H9 (cell line): ENCODE data around the gene LZTS3. TPM values are rescaled to one million over a fixed set of nuclear protein-coding genes. Genes with fewer than 3 reads are reported as not detected.

ENCODE experiments used
- DNase-seq: peaks from one replicate; pipeline ENCODE4 v3.0.0-alpha.2; 2017
- H2AFZ ChIP-seq: one replicate; pipeline ENCODE4 v1.6.1; 2013; ENCODE audit warnings: mild to moderate bottlenecking, low read length, control low read depth, moderate library complexity
- H2AK5ac ChIP-seq: 2 replicates; pipeline ENCODE4 v1.6.1; 2013; ENCODE audit warnings: low read length, control low read depth, mixed read lengths; ENCODE audit not compliant: insufficient read length
- H2BK120ac ChIP-seq: one replicate; pipeline ENCODE4 v1.6.1; 2013; ENCODE audit warnings: low read depth, mild to moderate bottlenecking, low read length, control low read depth, inconsistent platforms; ENCODE audit not compliant: poor library complexity, severe bottlenecking
- H2BK12ac ChIP-seq: 2 replicates; pipeline ENCODE4 v1.6.1; 2013; ENCODE audit warnings: low read length, control low read depth, mixed read lengths, low read depth; ENCODE audit not compliant: insufficient read length
- H2BK15ac ChIP-seq: 2 replicates; pipeline ENCODE4 v1.6.1; 2013; ENCODE audit warnings: low read depth, low read length, control low read depth
- H2BK20ac ChIP-seq: one replicate; pipeline ENCODE4 v1.6.1; 2013; ENCODE audit warnings: low read depth, mild to moderate bottlenecking, low read length, control low read depth, inconsistent platforms; ENCODE audit not compliant: poor library complexity, severe bottlenecking
- H2BK5ac ChIP-seq: 2 replicates; pipeline ENCODE4 v1.6.1; 2013; ENCODE audit warnings: low read length, control low read depth, mixed read lengths; ENCODE audit not compliant: insufficient read length
- H3K14ac ChIP-seq: 2 replicates; pipeline ENCODE4 v1.6.1; 2013; ENCODE audit warnings: low read length, control low read depth; ENCODE audit not compliant: insufficient read depth
- H3K18ac ChIP-seq: 2 replicates; pipeline ENCODE4 v1.6.1; 2013; ENCODE audit warnings: low read depth, mild to moderate bottlenecking, mixed read lengths, low read length, control low read depth; ENCODE audit not compliant: insufficient read length
- H3K23ac ChIP-seq: 2 replicates; pipeline ENCODE4 v1.6.1; 2013; ENCODE audit warnings: low read length, control low read depth, mixed read lengths, low read depth; ENCODE audit not compliant: insufficient read length
- H3K23me2 ChIP-seq: 2 replicates; pipeline ENCODE4 v1.6.1; 2013; ENCODE audit warnings: low read depth, mild to moderate bottlenecking, mixed read lengths, low read length, control low read depth; ENCODE audit not compliant: insufficient read length, poor library complexity, severe bottlenecking
- H3K27ac ChIP-seq: 2 replicates; pipeline ENCODE4 v1.5.1; 2013; ENCODE audit warnings: low read length, control low read depth, mixed read lengths, low read depth; ENCODE audit not compliant: insufficient read length
- H3K27me3 ChIP-seq: 2 replicates; pipeline ENCODE4 v1.6.1; 2013; ENCODE audit warnings: low read length, control low read depth, inconsistent platforms; ENCODE audit not compliant: insufficient read depth
- H3K4ac ChIP-seq: 2 replicates; pipeline ENCODE4 v1.6.1; 2013; ENCODE audit warnings: low read depth, mild to moderate bottlenecking, control low read depth, inconsistent platforms, low read length, moderate library complexity
- H3K4me1 ChIP-seq: 2 replicates; pipeline ENCODE4 v1.6.1; 2013; ENCODE audit warnings: low read length, control low read depth, inconsistent platforms; ENCODE audit not compliant: insufficient read depth
- H3K4me2 ChIP-seq: 2 replicates; pipeline ENCODE4 v1.6.1; 2013; ENCODE audit warnings: low read length, control low read depth, mixed read lengths; ENCODE audit not compliant: insufficient read length, insufficient read depth
- H3K56ac ChIP-seq: 2 replicates; pipeline ENCODE4 v1.6.1; 2013; ENCODE audit warnings: low read depth, mild to moderate bottlenecking, mixed read lengths, low read length, control low read depth; ENCODE audit not compliant: insufficient read length
- H3K79me1 ChIP-seq: 2 replicates; pipeline ENCODE4 v1.6.1; 2013; ENCODE audit warnings: low read depth, mild to moderate bottlenecking, moderate library complexity, low read length, control low read depth, inconsistent platforms; ENCODE audit not compliant: insufficient read depth, poor library complexity, severe bottlenecking
- H3K79me2 ChIP-seq: 2 replicates; pipeline ENCODE4 v1.6.1; 2013; ENCODE audit warnings: low read length, control low read depth, inconsistent platforms; ENCODE audit not compliant: insufficient read depth
- H3K9ac ChIP-seq: 2 replicates; pipeline ENCODE4 v1.6.1; 2013; ENCODE audit warnings: low read length, control low read depth, mixed read lengths; ENCODE audit not compliant: insufficient read length; ENCODE audit errors: extremely low read depth
- H3K9me3 ChIP-seq: one replicate; pipeline ENCODE4 v1.6.1; 2013; ENCODE audit warnings: low read depth, low read length, inconsistent platforms; ENCODE audit not compliant: control insufficient read depth
- H3T11ph ChIP-seq: one replicate; pipeline ENCODE4 v1.6.1; 2013; ENCODE audit warnings: mild to moderate bottlenecking, low read length, control low read depth, inconsistent platforms
- H4K20me1 ChIP-seq: one replicate; pipeline ENCODE4 v1.6.1; 2013; ENCODE audit not compliant: control insufficient read depth, insufficient read length, insufficient read depth
- H4K5ac ChIP-seq: 2 replicates; pipeline ENCODE4 v1.6.1; 2013; ENCODE audit warnings: low read depth, mild to moderate bottlenecking, mixed read lengths, low read length, control low read depth; ENCODE audit not compliant: insufficient read length
- H4K8ac ChIP-seq: replicated peaks from 2 replicates; pipeline ENCODE4 v1.6.1; 2013; ENCODE audit warnings: low read length, control low read depth, mixed read lengths, low read depth; ENCODE audit not compliant: insufficient read length
- H4K91ac ChIP-seq: 2 replicates; pipeline ENCODE4 v1.6.1; 2013; ENCODE audit warnings: low read depth, mild to moderate bottlenecking, moderate library complexity, mixed read lengths, low read length, control low read depth; ENCODE audit not compliant: insufficient read length
- H3K27ac Mint-ChIP-seq, 3 experiments: 2 replicates in 2 of 3; 3 replicates in 1 of 3; pipeline ENCODE4 v1.8.0; 2020 to 2021; ENCODE audit warnings: mixed read lengths in 3 of 3, mild to moderate bottlenecking in 1 of 3, moderate library complexity in 1 of 3
- H3K27me3 Mint-ChIP-seq: 2 replicates; pipeline ENCODE4 v1.8.0; 2021; ENCODE audit warnings: low read depth, mild to moderate bottlenecking, moderate library complexity, mixed read lengths
- H3K36me3 Mint-ChIP-seq, 3 experiments: 2 replicates in 2 of 3; 3 replicates in 1 of 3; pipeline ENCODE4 v1.8.0; 2020 to 2021; ENCODE audit warnings: low read depth in 3 of 3, mixed read lengths in 3 of 3; ENCODE audit not compliant: insufficient read depth in 1 of 3
- H3K4me1 Mint-ChIP-seq, 2 experiments: 2 replicates each; pipeline ENCODE4 v1.8.0; 2020; ENCODE audit warnings: mixed read lengths in 2 of 2
- H3K4me3 Mint-ChIP-seq, 2 experiments: 2 replicates in 1 of 2; 3 replicates in 1 of 2; pipeline ENCODE4 v1.8.0; 2020 to 2021; ENCODE audit warnings: mild to moderate bottlenecking in 2 of 2, mixed read lengths in 2 of 2, moderate library complexity in 1 of 2
- H3K9me3 Mint-ChIP-seq, 2 experiments: 2 replicates in 1 of 2; 3 replicates in 1 of 2; pipeline ENCODE4 v1.8.0; 2020; ENCODE audit warnings: mild to moderate bottlenecking in 2 of 2, mixed read lengths in 2 of 2, moderate library complexity in 1 of 2
- WGBS: extraction: QIAGEN DNeasy Blood & Tissue Kit; methylation state at CpG from one replicate; pipeline ENCODE4 v1.1.7; 2013; ENCODE audit warnings: missing lambda C conversion rate, low lambda C conversion rate, mixed read lengths; ENCODE audit not compliant: insufficient read length; ENCODE audit errors: extremely low coverage; 5-methylcytosine and 5-hydroxymethylcytosine counted together
- total RNA-seq: library from RNA; stranded (reverse); gene quantifications from 2 replicates; pipeline ENCODE4 v1.2.1, GENCODE V29; 2021
- TF ChIP-seq, protein P1 (sequence below): fragments of 200-600 bp; sonication (generic); conservative IDR thresholded peaks from 3 replicates; pipeline ENCODE4 v1.8.0; 2021; ENCODE audit warnings: antibody characterized with exemption, mild to moderate bottlenecking

Gene LZTS3
- total RNA-seq, 1 experiment from 2014 or later = 20.8 TPM

DNA sequence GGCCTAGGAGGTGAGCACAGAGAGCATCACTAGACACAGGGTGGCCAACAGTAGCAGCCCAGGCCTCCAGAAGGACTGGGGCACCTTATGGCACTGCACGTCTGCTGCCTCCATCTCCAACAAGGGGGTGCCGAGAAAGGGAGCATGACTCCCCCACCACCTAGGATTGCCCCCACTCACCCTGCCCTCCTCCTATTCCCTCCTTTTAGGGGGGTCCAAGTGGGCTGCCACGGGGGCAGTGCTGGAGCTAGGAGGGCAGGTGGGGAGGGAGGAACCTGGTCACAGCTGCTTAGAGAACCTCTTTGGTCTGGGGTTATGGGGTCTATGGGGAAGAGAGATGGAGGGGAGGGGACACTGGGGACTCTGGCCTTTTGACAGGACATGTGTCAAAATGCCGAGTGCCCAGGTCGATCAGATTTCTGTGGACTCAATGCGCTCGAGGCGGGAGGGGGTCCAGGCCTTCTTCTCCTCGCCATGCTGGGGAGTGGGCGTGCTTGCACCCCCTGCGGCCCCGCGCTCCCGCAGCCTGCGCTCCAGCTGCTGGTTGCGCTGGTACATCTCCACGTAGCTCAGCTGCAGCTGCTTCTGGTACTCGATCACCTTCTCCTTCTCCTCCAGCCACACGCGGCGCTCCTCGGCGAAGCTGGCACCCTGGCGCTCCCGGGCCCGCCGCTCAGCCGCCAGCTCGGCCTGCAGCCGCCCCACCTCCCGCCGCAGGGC is 9.1 kb downstream of the LZTS3 start:
- H2BK12ac ChIP-seq = no peak overlapping the region
- no peak overlapping the region for H3K14ac ChIP-seq
- no peak overlapping the region for H3K27ac Mint-ChIP-seq
- no peaks in the 10 kb centered on the region; the same call in 1 of the 2 replicates for H3K4me1 ChIP-seq
- H4K5ac ChIP-seq = no peak overlapping the region
- H3K4me1 Mint-ChIP-seq = peaks cover 15 to 23% of the 10 kb centered on the region in 2 experiments
- no peaks in the 10 kb centered on the region; a peak in 1 of 5 replicates for H3K9me3 Mint-ChIP-seq
- no peak overlapping the region for H2AFZ ChIP-seq
- H3K18ac ChIP-seq = no peak overlapping the region
- H3K27me3 ChIP-seq = no peaks in the 10 kb centered on the region
- H3K9ac ChIP-seq = no peak overlapping the region
- no peaks in the 10 kb centered on the region for H3K79me1 ChIP-seq
- H2AK5ac ChIP-seq = no peak overlapping the region
- no peak overlapping the region for H3K56ac ChIP-seq
- no peak overlapping the region for H3K4ac ChIP-seq
- H2BK5ac ChIP-seq = no peak overlapping the region
- H2BK15ac ChIP-seq = no peak overlapping the region
- peaks cover 9% of the 10 kb centered on the region for H3K23me2 ChIP-seq
- H4K8ac ChIP-seq = no peak overlapping the region
- no peak overlapping the region for H4K91ac ChIP-seq
- WGBS = no CpG with 5 or more reads among the region's 32 CpGs
- H3K27me3 Mint-ChIP-seq = peaks cover 2% of the 10 kb centered on the region; the same call in 1 of the 2 replicates
- H3K4me2 ChIP-seq = no peak overlapping the region
- peaks cover 3% of the 10 kb centered on the region; the same call in 1 of the 2 replicates for H3K79me2 ChIP-seq
- no peak overlapping the region for H3K27ac ChIP-seq
- no peak overlapping the region for H3K23ac ChIP-seq
- no peak overlapping the region for H2BK20ac ChIP-seq
- TF ChIP-seq, protein P1, sequence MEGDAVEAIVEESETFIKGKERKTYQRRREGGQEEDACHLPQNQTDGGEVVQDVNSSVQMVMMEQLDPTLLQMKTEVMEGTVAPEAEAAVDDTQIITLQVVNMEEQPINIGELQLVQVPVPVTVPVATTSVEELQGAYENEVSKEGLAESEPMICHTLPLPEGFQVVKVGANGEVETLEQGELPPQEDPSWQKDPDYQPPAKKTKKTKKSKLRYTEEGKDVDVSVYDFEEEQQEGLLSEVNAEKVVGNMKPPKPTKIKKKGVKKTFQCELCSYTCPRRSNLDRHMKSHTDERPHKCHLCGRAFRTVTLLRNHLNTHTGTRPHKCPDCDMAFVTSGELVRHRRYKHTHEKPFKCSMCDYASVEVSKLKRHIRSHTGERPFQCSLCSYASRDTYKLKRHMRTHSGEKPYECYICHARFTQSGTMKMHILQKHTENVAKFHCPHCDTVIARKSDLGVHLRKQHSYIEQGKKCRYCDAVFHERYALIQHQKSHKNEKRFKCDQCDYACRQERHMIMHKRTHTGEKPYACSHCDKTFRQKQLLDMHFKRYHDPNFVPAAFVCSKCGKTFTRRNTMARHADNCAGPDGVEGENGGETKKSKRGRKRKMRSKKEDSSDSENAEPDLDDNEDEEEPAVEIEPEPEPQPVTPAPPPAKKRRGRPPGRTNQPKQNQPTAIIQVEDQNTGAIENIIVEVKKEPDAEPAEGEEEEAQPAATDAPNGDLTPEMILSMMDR = no peak
- peaks cover 5 to 21% (median 7%) of the 10 kb centered on the region in 3 experiments; a peak in 4 of 7 replicates for H3K36me3 Mint-ChIP-seq
- no peaks in the 10 kb centered on the region for H3K9me3 ChIP-seq
- no peak overlapping the region for H3T11ph ChIP-seq
- no peak overlapping the region for H3K4me3 Mint-ChIP-seq
- H4K20me1 ChIP-seq = no peaks in the 10 kb centered on the region
- DNase-seq = no peak
- H2BK120ac ChIP-seq = no peak overlapping the region
